ENCODE results near the gene ARHGAP6. TPM values are rescaled to one million over a fixed set of nuclear protein-coding genes. Genes with fewer than 3 reads are reported as not detected.
A peak's percentile ranks its signal among the peaks of the same experiment; 100 is the strongest.

The ARHGAP6 gene
- total RNA-seq, 1 donor from 2014 or later, result 1.2 TPM

- Histone ChIP-seq H3K79me2 (ENCODE audit: low read depth) (no peaks in the 10 kb centered on the region), H3K9ac (no peak overlapping the region), H4K20me1 (ENCODE audit: low read depth) (no peaks in the 10 kb centered on the region), H2AFZ (replicated peaks) (no peak overlapping the region), H3K4me1 (no peaks in the 10 kb centered on the region), H3K27me3 (no peaks in the 10 kb centered on the region), H3K9me3 (ENCODE audit: low read depth) (peaks cover 5% of the 10 kb centered on the region), H3K27ac (no peak overlapping the region), H3K4me3 (no peak overlapping the region), H3K36me3 (no peaks in the 10 kb centered on the region), H3F3A (ENCODE audit: low read depth) (no peaks in the 10 kb centered on the region), H3K4me2 (no peak overlapping the region)
- Mint-ChIP-seq H3K27me3 (ENCODE audit: insufficient read depth, low read depth) (no peaks in the 10 kb centered on the region), H3K4me1 (no peaks in the 10 kb centered on the region), H3K27ac (no peak overlapping the region), H3K36me3 (no peaks in the 10 kb centered on the region), H3K9me3 (peaks cover 2% of the 10 kb centered on the region), H3K4me3 (no peak overlapping the region)
- no peak for TF ChIP-seq EZH2phosphoT487 (IDR thresholded peaks at IDR 0.05)
- no peak for TF ChIP-seq CTCF (IDR thresholded peaks at IDR 0.05)
- TF ChIP-seq EZH2 (IDR thresholded peaks at IDR 0.05), result no peak
- no peak for DNase-seq (ENCODE audit: low spot score)
Observed at GRCh38 chrX:11382930-11383329, 282.8 kb downstream of the ARHGAP6 start.

- Mint-ChIP-seq H3K27ac (no peak overlapping the region), H3K9me3 (peaks cover 2% of the 10 kb centered on the region), H3K36me3 (no peaks in the 10 kb centered on the region), H3K27me3 (ENCODE audit: insufficient read depth, low read depth) (no peaks in the 10 kb centered on the region), H3K4me1 (no peaks in the 10 kb centered on the region), H3K4me3 (no peak overlapping the region)
- Histone ChIP-seq H3K36me3 (no peaks in the 10 kb centered on the region), H3K4me2 (no peak overlapping the region), H4K20me1 (ENCODE audit: low read depth) (no peaks in the 10 kb centered on the region), H3K4me3 (no peak overlapping the region), H3F3A (ENCODE audit: low read depth) (no peaks in the 10 kb centered on the region), H3K4me1 (no peaks in the 10 kb centered on the region), H3K9ac (no peak overlapping the region), H3K27ac (no peak overlapping the region), H2AFZ (replicated peaks) (peak overlapping the region; percentile 11), H3K9me3 (ENCODE audit: low read depth) (peaks cover 5% of the 10 kb centered on the region), H3K79me2 (ENCODE audit: low read depth) (no peaks in the 10 kb centered on the region), H3K27me3 (no peaks in the 10 kb centered on the region)
- peak; percentile 44 for DNase-seq (ENCODE audit: low spot score)
- TF ChIP-seq EZH2 (IDR thresholded peaks at IDR 0.05) (no peak), EZH2phosphoT487 (IDR thresholded peaks at IDR 0.05) (no peak), CTCF (IDR thresholded peaks at IDR 0.05) (peak; percentile 61)
Observed at GRCh38 chrX:11381464-11381863, 284.3 kb downstream of the ARHGAP6 start.

GRCh38 chrX:11380187-11380844 is 285.4 kb downstream of the ARHGAP6 start:
- Histone ChIP-seq H3K4me2 (no peak overlapping the region), H3K9me3 (ENCODE audit: low read depth) (peaks cover 3% of the 10 kb centered on the region), H3K36me3 (no peaks in the 10 kb centered on the region), H3F3A (ENCODE audit: low read depth) (no peaks in the 10 kb centered on the region), H2AFZ (replicated peaks) (no peak overlapping the region), H3K4me3 (no peak overlapping the region), H3K79me2 (ENCODE audit: low read depth) (no peaks in the 10 kb centered on the region), H3K27me3 (no peaks in the 10 kb centered on the region), H4K20me1 (ENCODE audit: low read depth) (no peaks in the 10 kb centered on the region), H3K27ac (no peak overlapping the region), H3K4me1 (no peaks in the 10 kb centered on the region), H3K9ac (no peak overlapping the region)
- no peaks in the 10 kb centered on the region for H3K36me3 Mint-ChIP-seq
- no peaks in the 10 kb centered on the region for H3K4me1 Mint-ChIP-seq
- no peak overlapping the region for H3K27ac Mint-ChIP-seq
- H3K4me3 Mint-ChIP-seq, result no peak overlapping the region
- peaks cover 2% of the 10 kb centered on the region for H3K9me3 Mint-ChIP-seq
- DNase-seq (ENCODE audit: low spot score), result no peak
- TF ChIP-seq CTCF (IDR thresholded peaks at IDR 0.05) (no peak), EZH2phosphoT487 (IDR thresholded peaks at IDR 0.05) (no peak), EZH2 (IDR thresholded peaks at IDR 0.05) (no peak)
- no peaks in the 10 kb centered on the region for H3K27me3 Mint-ChIP-seq (ENCODE audit: insufficient read depth, low read depth)

Data from neural progenitor cell (in vitro differentiated cells).